Glomerular visceral epithelial cell (primary cell): Measurements from ENCODE around the gene MKX.

Source experiments
- DNase-seq: peaks from one replicate; pipeline ENCODE4 v3.0.0-alpha.2; 2016; ENCODE audit errors: extremely low spot score

The MKX gene

DNA sequence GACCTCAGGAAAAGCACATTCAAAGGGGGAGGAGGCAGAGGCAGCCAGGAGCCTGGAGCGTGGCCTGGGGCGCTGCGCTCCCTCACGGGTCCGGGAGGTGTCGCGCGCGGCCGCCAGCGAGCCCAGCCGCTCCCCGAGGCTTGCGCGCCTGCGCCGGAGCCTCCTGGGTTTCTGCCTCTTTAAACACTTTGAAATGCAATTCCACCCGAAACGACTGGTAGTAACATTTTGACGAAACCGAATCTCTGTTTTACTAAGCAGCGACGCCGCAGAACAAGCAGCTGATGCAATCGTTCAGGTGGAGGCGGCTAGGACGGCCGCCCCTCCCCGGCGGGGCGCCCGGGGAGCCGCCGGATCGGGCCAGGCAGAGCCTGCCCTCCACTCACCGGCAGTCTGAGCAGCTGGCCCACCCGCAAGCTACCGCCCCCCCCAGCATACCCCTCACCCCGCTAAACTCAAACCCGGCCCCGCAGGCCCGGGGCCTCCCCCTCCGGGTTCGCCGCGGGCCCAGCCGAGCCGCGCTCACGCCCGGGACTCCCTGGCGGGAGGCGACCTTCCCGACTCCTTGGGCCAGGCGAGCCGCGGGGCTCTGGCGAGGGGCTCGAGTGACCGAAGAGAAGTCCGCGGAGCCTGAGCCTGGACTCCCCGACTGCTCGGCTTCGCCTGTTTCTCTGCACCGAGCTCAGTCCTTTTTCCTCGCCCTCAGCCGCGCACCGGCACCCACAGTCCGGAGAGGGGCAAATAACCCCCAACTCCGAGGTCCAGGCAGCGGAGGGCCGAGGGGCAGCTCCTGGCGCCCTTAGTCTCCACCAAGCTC, 3.2 kb downstream of the MKX start:
- peak; percentile 88 for DNase-seq

DNA sequence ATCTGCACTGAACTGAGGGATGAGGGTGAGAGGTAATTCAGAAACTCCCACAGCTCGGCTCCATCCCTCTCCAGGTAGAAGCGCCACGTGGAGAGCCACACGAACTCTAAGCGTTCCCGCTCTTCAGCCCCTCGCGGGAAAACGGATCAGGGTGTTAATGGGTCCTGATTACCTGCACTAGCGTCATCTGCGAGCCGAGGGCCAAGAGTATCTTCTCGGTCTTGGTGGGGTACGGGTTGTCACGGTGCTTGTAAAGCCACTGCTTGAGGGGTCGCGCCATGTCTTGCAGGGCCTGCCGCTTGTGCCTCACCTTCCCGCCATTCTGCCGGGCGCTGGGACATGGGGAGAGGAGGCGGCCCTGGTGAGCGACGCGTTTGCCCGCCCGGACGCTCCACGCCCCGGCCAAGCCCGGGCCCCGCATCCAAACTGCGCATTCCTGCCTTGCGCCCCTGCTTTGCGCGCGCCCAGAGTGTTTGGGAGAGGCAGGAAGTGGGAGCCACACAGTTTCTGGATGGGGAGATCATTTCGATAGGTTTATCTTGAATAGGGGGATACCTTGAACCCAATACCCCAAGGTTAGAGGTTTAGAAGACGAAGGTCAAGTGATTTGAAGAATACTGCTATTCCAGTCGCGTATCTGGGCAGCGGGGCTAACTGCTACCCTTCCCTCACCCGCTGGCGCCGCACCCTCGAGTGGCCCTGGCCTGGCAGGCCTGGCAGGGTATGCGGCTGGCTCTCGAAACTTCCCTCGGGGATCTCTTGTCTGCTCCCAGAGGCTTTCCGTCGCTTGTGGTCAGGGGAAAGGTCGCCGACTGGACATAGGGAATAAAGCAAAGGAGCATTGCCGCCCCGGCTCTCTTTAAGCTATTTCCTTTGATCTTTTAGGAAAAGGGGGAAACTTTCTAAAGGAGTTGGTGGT, 4.2 kb downstream of the MKX start:
- no peak for DNase-seq

DNA sequence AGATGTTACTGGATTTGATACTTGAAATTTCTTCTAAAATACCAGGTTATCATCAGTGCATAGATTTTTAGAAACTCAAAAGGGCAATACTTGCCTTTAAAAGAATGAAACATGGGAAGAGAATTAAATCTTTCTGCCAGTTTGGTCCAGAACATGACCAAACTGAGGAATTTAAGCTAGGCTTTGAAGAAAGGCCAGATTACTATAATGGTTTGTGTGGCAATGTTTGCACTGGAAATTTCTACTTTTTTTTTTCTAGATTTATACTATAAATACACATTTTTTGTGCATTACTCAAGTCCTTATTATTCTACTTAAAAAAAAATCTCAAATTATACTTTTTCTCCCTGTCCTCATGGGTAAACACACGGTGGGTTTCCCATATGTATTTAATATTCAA, 9.2 kb downstream of the MKX start:
- DNase-seq = no peak

DNA sequence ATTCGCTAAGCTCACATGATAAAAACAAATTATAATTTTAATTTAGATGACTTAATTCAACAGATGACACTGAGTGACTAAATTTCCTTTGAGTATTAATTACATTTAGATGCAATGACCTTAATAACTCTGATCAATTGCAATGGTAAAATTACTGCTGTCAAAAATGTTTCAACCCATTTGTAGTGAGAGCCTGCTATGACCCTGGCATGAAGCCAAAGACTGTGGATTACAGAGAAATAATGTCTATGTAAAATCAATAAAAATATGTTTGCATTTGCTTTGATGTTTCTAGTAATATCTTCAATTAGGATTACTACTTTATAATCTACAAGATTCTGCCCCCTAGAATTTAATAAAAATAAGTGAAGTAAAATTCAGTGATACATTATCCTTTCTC, 15.6 kb downstream of the MKX start:
- no peak for DNase-seq

DNA sequence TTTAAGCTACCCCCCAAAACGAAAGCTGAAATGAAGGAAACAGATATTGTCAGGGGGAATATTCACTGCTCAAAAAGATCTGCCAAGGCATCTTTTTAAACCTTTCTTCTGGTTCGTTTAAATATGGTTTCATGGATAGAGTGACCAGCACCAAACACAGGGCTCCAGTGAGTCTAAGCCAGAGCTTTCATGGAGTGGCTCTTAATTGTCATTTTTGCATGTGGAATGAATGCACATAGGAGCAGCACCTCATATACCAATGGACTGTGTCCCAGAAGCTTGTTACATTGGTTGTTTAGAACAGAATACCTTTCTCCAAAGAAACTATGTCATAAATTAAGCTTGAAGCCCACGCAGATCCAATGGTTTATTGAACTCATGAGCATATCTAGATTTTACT, 17.3 kb downstream of the MKX start:
- DNase-seq = no peak

DNA sequence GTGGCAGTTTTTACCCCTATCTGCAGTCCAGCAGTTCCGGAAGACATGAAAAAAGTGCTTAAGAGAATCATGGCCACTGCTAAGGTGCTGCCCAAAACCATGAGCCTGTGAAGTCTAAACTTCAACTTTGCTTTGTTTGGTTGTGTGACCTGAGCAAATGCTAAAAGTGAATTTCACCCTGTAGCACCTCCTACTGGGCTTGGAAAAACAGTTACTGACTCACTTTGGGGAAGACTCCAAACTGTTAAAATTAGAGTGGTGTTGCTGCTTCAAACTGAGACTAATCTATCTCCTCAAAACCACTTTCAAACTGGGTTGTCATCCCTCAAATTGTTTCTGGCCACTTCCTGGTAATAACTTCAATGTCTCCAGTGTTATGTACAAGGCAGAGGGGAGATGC, 21.3 kb downstream of the MKX start:
- DNase-seq = no peak

DNA sequence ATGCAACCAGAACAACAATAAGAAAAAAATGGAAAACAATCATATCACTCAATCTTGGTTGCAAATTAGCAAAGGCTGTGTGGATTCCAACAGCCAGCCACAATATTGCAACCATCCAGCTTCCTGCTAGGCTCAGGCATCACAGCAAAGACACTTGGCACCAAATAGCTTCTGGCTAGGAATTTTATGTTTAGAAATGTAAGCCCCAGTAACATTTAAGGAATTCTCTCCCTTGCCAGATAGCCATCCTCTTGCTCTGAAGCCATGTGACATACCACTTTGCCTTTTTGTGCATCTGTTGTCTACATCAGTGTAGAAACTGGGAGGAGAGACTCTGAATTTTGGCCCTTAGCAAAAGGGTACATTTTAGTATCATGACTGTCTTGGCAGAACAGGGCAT, 22.2 kb downstream of the MKX start:
- no peak for DNase-seq

DNA sequence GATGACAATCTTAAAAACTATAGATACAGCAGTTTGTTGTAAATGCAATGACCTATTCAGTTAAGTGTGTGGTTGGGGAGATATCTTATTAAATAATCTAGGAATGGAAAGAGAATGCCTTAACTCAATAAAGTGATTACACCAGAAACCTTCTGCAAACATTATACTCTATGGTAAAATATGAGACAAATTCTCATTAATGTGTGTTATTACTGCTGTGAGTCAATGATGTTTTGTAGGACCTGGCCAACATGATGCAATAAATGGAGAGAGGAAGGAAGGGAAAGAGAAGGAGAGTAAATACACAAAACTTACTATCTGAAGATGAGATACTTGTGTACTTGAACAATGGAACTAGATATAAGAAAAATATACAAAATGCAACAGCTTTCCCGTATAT, 25.1 kb downstream of the MKX start:
- no peak for DNase-seq

DNA sequence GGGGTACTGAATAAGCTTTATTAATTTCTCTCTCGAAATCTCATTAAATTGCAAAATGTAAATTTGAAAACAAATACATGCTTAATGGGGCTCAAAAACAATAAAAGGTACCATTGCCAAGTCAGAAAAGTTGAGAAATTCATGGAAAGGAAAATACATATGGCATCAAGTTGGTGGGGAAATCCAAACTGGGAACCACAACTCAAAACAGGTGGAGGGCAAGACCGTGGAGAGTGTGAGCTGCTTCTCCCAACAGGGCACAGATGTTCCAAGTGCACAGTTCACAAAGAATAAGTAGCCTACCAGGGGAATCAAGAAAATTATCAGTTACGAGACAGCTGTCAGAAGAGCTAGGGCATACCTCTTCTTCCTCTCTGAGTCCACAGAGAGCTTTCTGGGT, 26.6 kb downstream of the MKX start:
- no peak for DNase-seq

DNA sequence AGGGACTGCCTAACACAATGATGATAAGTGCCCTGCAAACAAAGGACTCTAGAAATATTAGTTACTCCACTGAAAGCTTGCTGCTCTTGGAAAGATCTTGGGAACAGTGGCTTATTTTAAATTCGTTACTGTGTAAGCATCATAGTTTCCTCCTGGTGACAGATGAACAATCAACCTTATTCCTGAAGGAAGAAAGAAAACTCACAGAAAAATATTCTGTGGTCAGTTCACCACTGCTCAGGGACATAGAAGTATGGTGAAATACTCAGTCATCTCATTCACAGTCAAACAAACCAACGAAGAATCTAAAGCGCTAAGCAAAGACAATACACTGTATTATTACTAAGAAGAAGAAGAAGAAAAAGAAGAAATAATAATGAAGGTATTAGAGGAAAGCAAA, 27.8 kb downstream of the MKX start:
- DNase-seq = no peak

DNA sequence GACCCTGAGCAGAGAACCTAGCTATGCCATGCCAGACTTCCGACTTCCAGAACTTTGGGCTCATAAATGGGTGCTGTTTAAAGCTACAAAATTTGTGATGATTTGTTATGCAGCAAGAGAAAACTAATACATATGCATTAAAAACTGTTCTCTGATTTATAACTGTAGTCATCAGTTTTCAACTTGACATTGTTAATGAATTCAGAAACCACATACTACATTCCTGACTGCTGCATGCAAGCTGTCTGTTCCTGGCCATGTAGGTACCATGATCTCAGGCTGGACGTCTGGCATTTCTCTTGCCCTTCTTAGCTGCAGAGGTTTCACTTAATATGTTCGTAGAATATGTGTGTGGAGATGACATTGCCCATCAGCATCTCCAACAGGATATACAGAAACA, 28.4 kb downstream of the MKX start:
- DNase-seq = no peak

DNA sequence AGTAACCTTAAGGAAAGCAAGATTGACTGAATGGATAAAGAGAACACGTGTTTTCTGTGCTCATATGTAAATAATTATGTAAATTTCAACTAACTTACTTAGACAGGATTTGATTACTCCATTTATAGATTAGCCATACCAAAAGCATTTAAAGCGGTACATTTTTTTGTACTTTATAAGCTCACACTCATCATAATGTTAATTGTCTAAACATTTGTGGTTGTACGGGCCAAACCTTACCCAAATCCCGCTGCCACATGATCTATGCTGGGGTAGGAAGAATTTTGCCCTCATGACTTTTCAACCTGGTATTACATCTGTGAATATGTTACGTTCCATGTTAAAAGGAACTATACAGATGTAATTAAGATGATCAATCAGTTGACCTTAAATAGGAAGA, 29.1 kb downstream of the MKX start:
- DNase-seq = no peak

DNA sequence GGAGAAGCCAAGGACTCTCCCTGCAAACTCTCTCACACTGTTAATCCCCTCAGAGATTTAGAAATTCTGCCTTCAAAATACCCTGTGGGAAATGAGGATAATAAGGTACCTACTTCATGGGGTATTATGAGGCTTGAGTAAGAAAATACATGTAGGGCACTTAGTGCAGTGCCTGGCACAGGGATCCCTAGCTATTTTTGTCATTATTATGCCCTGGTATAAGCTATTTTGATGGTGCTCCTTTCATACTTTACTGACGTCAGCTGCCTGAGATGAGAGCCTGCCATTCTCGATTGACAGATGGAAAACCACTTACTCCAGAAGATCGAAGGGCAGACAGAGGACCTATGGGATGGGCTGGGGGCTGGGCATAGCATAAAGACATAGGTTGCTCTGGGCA, 30.1 kb downstream of the MKX start:
- DNase-seq = no peak

DNA sequence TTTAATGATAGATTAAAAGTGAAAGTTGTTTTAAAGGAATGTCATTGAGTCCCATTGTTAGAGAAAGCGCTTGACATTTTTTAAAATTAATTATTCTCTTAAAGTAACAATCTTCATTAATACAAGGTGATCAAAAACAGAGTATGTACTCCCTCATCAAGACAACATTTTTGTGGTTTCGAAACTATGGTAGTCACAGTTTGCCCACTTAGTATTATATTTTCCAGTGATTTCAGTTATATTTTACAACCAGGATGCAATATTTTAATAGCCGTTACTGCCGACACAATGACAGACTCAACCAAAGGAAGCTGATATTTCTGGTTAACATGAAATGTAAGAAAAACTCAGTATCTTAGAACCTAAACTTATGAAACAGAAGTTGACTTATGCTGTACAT, 31.3 kb downstream of the MKX start:
- no peak for DNase-seq

DNA sequence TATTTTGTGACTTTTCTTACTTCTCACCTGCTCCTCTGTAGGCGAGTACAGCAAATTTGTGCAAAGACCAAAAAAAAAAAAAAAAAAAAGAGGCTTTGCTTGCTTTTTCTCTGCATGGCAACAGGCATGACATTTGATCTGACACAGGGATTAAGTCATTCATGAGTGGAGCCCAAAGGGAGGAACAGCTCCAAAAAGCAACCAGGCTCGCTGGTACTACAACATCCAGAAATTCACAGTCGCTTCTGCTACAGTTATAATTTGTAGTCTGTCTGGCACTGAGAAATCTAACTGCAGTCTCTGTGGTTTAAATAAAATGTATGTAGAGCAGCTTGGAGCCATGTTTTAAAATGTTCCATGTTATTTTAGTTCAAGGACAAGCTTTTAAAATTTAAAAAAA, 31.7 kb downstream of the MKX start:
- DNase-seq = no peak

DNA sequence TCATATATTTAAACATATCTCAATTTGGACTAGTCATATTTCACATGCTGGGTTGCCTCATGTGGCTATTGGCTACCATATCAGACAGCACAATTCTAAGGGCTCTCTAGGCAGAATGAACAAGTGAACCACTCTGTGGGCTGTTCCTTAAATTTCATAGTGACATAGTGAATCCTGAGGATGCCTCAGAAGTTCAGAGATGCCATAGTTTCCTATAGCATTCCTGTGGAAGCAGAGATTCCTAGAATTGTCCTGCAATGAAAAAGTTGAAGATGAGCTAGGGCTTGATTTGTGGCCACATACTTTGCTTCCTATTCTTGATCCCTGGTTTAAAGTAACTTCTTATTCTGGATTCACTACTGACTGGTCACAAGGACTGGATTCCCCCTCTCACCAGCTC, 35.6 kb downstream of the MKX start:
- no peak for DNase-seq

DNA sequence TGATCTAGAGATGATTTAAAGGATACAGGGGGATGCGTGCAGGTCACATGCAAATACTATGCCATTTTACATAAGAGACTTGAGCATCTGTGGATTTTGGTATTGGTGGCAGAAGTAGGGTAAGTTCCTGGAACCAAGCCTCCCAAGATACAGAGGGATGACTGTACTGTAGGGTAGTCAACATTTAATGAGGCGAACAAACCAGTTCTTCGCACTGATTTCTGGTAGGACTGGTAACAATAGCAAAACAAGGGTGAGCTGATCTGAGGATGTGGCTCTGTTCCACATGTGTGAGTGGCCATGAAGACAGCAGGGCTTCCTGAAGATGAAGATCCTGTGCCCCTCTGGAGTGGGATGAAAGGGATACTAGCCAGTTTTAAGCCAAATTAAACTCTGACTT, 36.3 kb downstream of the MKX start:
- DNase-seq = no peak

DNA sequence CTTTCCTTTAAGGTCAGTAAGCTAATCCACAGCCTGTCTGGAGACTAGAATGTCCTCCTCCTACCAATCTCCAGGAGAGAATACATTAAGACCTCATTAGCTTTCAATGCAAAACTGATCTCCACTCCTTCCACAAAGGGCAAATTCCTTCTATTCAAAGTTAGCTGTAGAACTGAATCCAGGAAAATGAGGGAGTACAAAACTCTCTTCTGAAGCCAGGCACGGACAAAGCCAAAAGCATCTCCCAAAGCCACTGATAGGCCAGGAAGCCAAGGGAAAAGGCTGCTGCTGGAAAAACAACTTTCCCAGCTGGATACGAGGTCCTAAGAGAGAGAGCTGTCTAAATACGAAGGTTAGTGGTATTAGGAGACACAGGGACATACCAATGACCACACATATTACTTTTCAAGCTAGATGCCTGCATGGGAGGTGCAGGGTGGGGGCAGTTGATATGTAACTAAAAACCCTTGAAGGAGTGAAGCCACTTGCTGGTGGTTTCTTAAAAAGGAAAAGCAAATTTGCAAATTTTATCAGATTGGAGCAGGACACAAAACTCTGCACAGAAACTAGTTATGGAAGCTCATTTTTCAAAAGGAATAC, 43.6 kb downstream of the MKX start:
- DNase-seq = no peak

DNA sequence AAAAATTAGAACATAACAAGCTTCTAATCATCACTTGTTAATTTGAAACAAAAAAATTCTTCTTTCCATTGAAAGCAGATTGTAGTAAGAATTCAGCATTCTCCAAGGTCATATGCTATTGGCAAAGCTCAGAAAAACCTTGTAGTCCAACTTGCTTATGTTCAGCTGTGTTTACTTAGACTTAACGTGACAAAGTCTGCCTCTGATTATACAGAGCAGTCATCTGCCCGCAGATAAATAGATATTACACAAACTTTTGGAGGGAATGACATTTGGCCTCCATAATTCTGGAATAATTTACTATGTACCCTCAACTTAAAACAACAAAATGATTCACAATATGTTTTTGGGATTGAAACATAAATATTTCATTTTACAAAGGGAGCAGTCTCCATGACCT, 45.8 kb downstream of the MKX start:
- no peak for DNase-seq

DNA sequence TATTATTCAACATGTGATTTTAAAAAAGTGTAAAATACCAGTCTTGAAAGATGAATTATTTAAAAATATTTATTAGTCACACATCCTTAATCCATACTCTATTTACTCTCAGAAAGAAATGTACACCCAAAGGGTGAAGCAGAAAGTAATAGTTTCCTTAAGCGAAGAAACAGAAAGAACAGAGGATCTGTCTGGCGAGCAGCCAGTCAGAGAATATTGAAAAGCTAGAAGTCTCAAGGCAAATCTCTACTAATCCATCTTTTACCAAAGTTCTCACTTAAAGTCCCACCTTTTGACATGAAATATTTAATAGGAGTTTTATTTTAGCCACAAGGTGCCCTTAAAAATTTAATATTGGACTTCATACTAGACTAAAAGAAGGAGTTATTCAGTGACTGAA, 46.7 kb downstream of the MKX start:
- DNase-seq = no peak

DNA sequence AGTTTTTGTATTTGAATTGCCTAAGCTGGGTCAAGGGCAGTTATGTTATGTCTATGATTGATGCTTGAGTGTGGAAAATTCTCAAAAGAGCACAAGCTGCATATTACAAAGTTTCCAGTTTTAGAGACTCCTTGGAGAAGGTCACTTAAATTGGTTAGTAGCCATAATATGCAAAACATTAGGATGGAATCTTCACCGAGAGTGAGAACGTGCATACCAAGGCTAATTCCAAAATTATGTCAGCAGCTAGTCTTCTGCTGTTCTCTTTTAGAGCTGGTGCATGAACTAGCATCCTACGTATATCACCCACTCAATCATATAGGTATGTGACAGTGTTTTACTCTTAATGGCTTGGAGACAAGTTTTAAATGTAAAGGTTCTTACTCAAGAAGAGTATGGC, 49.2 kb downstream of the MKX start:
- DNase-seq = no peak

DNA sequence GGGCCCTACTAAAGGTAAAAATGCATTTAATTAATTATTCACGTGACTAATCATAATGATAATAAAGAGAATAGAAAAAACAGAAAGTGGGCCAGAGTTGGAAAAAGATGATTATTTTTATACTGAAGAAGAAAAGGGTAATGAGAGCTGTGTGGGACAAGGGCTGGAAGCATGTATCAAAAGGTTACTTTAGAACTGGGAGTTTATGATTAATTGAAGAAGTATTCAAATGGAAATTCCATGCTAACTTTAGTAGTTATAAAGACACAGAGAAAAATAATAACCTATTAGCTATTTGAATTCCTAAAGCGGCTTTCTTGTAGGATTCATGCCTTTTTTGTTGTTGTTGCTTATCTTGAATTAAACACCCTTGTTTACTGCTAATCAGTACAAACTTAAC, 49.9 kb downstream of the MKX start:
- no peak for DNase-seq

DNA sequence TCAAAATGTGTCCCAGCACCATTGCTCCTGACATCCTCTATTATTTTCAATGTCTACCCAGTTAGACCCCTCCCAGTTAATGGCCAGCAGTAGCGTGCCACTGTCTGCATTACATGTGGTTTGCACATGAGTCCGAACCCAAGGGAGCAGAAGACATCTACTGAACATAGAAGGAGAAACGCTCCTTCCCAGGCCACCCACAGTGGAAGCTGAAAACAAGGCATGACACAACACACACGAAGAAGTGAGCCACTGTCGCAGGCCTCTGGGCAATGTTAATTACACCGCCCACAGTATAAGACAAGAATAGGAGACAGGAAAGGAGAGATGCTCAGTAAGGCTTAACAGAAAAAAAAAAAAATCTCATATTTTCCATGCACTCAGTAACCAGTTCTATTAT, 50.5 kb downstream of the MKX start:
- no peak for DNase-seq
